Mesenchymal stem cell (in vitro differentiated cells and primary cell): ENCODE results near the gene ADRM1.

ENCODE experiments used
- DNase-seq: peaks from one replicate; pipeline ENCODE4 v3.0.0-alpha.2; 2013
- H2AFZ ChIP-seq: one replicate; pipeline ENCODE4 v1.6.1; 2013; ENCODE audit warnings: low read depth, mild to moderate bottlenecking, control low read depth, inconsistent platforms, low read length, moderate library complexity
- H2AK5ac ChIP-seq: 2 replicates; pipeline ENCODE4 v1.6.1; 2013; ENCODE audit warnings: low read length, moderate library complexity, mild to moderate bottlenecking, inconsistent platforms; ENCODE audit not compliant: severe bottlenecking
- H2BK120ac ChIP-seq: one replicate; pipeline ENCODE4 v1.6.1; 2013; ENCODE audit warnings: low read depth, mild to moderate bottlenecking, inconsistent platforms, low read length, moderate library complexity
- H2BK12ac ChIP-seq, 2 experiments: one replicate each; pipeline ENCODE4 v1.6.1; 2013; ENCODE audit warnings: inconsistent platforms in 2 of 2, low read length in 2 of 2, mild to moderate bottlenecking in 2 of 2, moderate library complexity in 2 of 2, control low read depth in 1 of 2
- H2BK15ac ChIP-seq: one replicate; pipeline ENCODE4 v1.6.1; 2013; ENCODE audit warnings: mild to moderate bottlenecking, low read depth, inconsistent platforms; ENCODE audit not compliant: poor library complexity, severe bottlenecking
- H2BK5ac ChIP-seq: 2 replicates; pipeline ENCODE4 v1.6.1; 2013; ENCODE audit warnings: low read depth, mild to moderate bottlenecking, low read length, control low read depth, inconsistent platforms; ENCODE audit not compliant: poor library complexity, severe bottlenecking
- H3K14ac ChIP-seq, 2 experiments: one replicate each; pipeline ENCODE4 v1.6.1; 2013; ENCODE audit warnings: inconsistent platforms in 2 of 2, low read length in 2 of 2, control low read depth in 1 of 2, mild to moderate bottlenecking in 1 of 2, moderate library complexity in 1 of 2
- H3K18ac ChIP-seq, 2 experiments: one replicate each; pipeline ENCODE4 v1.6.1; 2013; ENCODE audit warnings: inconsistent platforms in 2 of 2, low read length in 2 of 2, control low read depth in 1 of 2, low read depth in 1 of 2, mild to moderate bottlenecking in 1 of 2
- H3K23ac ChIP-seq, 2 experiments: one replicate each; pipeline ENCODE4 v1.6.1; 2013; ENCODE audit warnings: inconsistent platforms in 2 of 2, low read length in 2 of 2, mild to moderate bottlenecking in 2 of 2, moderate library complexity in 2 of 2, control low read depth in 1 of 2
- H3K27ac ChIP-seq: 2 replicates; pipeline ENCODE4 v1.5.1; 2013; ENCODE audit warnings: mild to moderate bottlenecking, moderate library complexity, low read length, control low read depth, inconsistent platforms; ENCODE audit not compliant: poor library complexity, severe bottlenecking
- H3K27me3 ChIP-seq, 2 experiments: 2 replicates each; pipeline versions ENCODE4 v1.6.1 to v1.7.0; 2013; ENCODE audit warnings: low read length in 2 of 2, mild to moderate bottlenecking in 2 of 2, moderate library complexity in 2 of 2, control low read depth in 1 of 2, inconsistent platforms in 1 of 2; ENCODE audit not compliant: control insufficient read depth in 1 of 2, insufficient read depth in 1 of 2
- H3K36me3 ChIP-seq, 2 experiments: 2 replicates each; pipeline versions ENCODE4 v1.6.1 to v1.7.0; 2013; ENCODE audit warnings: low read length in 2 of 2, control low read depth in 1 of 2, inconsistent platforms in 1 of 2, low read depth in 1 of 2, mild to moderate bottlenecking in 1 of 2; ENCODE audit not compliant: insufficient read depth in 2 of 2, control insufficient read depth in 1 of 2
- H3K4ac ChIP-seq, 2 experiments: one replicate each; pipeline ENCODE4 v1.6.1; 2013; ENCODE audit warnings: inconsistent platforms in 2 of 2, low read length in 2 of 2, mild to moderate bottlenecking in 2 of 2, moderate library complexity in 2 of 2, control low read depth in 1 of 2, low read depth in 1 of 2
- H3K4me1 ChIP-seq: 2 replicates; pipeline ENCODE4 v1.6.1; 2013; ENCODE audit warnings: low read depth, low read length, control low read depth; ENCODE audit not compliant: control insufficient read depth, insufficient read depth
- H3K4me2 ChIP-seq: 2 replicates; pipeline ENCODE4 v1.6.1; 2013; ENCODE audit warnings: low read length, mild to moderate bottlenecking, inconsistent platforms; ENCODE audit not compliant: poor library complexity, severe bottlenecking
- H3K4me3 ChIP-seq, 2 experiments: 2 replicates each; pipeline versions ENCODE4 v1.5.1 to v1.7.0; 2013; ENCODE audit warnings: low read length in 2 of 2, mild to moderate bottlenecking in 2 of 2, control low read depth in 1 of 2, low read depth in 1 of 2; ENCODE audit not compliant: insufficient read depth in 1 of 2
- H3K79me1 ChIP-seq: replicated peaks from 2 replicates; pipeline ENCODE4 v1.6.1; 2013; ENCODE audit warnings: mild to moderate bottlenecking, control low read depth, low read length, inconsistent platforms; ENCODE audit not compliant: poor library complexity, severe bottlenecking
- H3K9ac ChIP-seq: 2 replicates; pipeline ENCODE4 v1.7.0; 2013; ENCODE audit warnings: mild to moderate bottlenecking, low read length, moderate library complexity
- H3K9me3 ChIP-seq: 2 replicates; pipeline ENCODE4 v1.7.0; 2013; ENCODE audit warnings: mild to moderate bottlenecking, low read length; ENCODE audit not compliant: control insufficient read depth
- H4K8ac ChIP-seq: one replicate; pipeline ENCODE4 v1.6.1; 2013; ENCODE audit warnings: inconsistent platforms, mild to moderate bottlenecking, low read length, moderate library complexity
- H4K91ac ChIP-seq: one replicate; pipeline ENCODE4 v1.6.1; 2013; ENCODE audit warnings: mild to moderate bottlenecking, low read length, inconsistent platforms
- WGBS: methylation state at CpG from one replicate; pipeline ENCODE4 v1.1.7; 2013; ENCODE audit warnings: mixed read lengths; 5-methylcytosine and 5-hydroxymethylcytosine counted together

ADRM1 gene

GRCh38 chr20:62319346-62319909 is 16.6 kb downstream of the ADRM1 start:
- H3K4me1 ChIP-seq, result peaks cover 7% of the 10 kb centered on the region
- no peak overlapping the region for H3K4me2 ChIP-seq
- H3K9me3 ChIP-seq, result no peaks in the 10 kb centered on the region
- H2AK5ac ChIP-seq, result no peak overlapping the region
- WGBS, result 88% methylated on average over 26 of the region's 29 CpGs
- no peak overlapping the region for H2BK15ac ChIP-seq
- no peak overlapping the region for H4K8ac ChIP-seq
- H3K27ac ChIP-seq, result no peak overlapping the region
- DNase-seq, result no peak
- no peak overlapping the region for H2BK5ac ChIP-seq
- H3K36me3 ChIP-seq, result peaks cover 28 to 91% of the 10 kb centered on the region in 2 experiments
- no peak overlapping the region for H3K18ac ChIP-seq
- no peak overlapping the region for H3K14ac ChIP-seq
- H3K79me1 ChIP-seq, result peaks cover 25% of the 10 kb centered on the region
- H4K91ac ChIP-seq, result peak overlapping the region; percentile 35
- H2AFZ ChIP-seq, result no peak overlapping the region
- no peaks in the 10 kb centered on the region for H3K27me3 ChIP-seq
- H3K9ac ChIP-seq, result no peak overlapping the region
- no peak overlapping the region for H3K4ac ChIP-seq
- H2BK12ac ChIP-seq, result no peak overlapping the region
- H2BK120ac ChIP-seq, result no peak overlapping the region
- H3K23ac ChIP-seq, result no peak overlapping the region
- no peak overlapping the region for H3K4me3 ChIP-seq

- Histone ChIP-seq H3K4me1 (peaks cover 7% of the 10 kb centered on the region), H3K23ac (no peak overlapping the region), H2BK12ac (no peak overlapping the region), H3K4me2 (no peak overlapping the region), H3K9me3 (no peaks in the 10 kb centered on the region), H3K14ac (no peak overlapping the region), H2BK120ac (no peak overlapping the region), H2AK5ac (no peak overlapping the region), H3K4ac (no peak overlapping the region), H3K9ac (no peak overlapping the region), H3K27me3 (no peaks in the 10 kb centered on the region), H2BK15ac (no peak overlapping the region), H2AFZ (no peak overlapping the region), H4K91ac (no peak overlapping the region), H4K8ac (no peak overlapping the region), H3K36me3 (peaks cover 22 to 91% of the 10 kb centered on the region in 2 experiments), H3K4me3 (no peak overlapping the region), H3K18ac (no peak overlapping the region), H3K79me1 (peaks cover 26% of the 10 kb centered on the region), H2BK5ac (no peak overlapping the region), H3K27ac (no peak overlapping the region)
- no peak for DNase-seq
- 94% methylated on average over 21 of the region's 22 CpGs for WGBS
Measured at GRCh38 chr20:62320581-62321354, 18.0 kb downstream of the ADRM1 start.

GRCh38 chr20:62321521-62321948 is 18.7 kb downstream of the ADRM1 start:
- no peaks in the 10 kb centered on the region for H3K9me3 ChIP-seq
- no peak overlapping the region for H3K4me3 ChIP-seq
- no peak overlapping the region for H3K4me2 ChIP-seq
- no peak overlapping the region for H4K8ac ChIP-seq
- H2AFZ ChIP-seq, result no peak overlapping the region
- H3K9ac ChIP-seq, result no peak overlapping the region
- H3K23ac ChIP-seq, result no peak overlapping the region
- 94% methylated on average over 7 of the region's 7 CpGs for WGBS
- H3K18ac ChIP-seq, result no peak overlapping the region
- no peak overlapping the region for H2BK12ac ChIP-seq
- peaks cover 17 to 91% of the 10 kb centered on the region in 2 experiments for H3K36me3 ChIP-seq
- no peak overlapping the region for H3K14ac ChIP-seq
- H3K4ac ChIP-seq, result no peak overlapping the region
- H3K79me1 ChIP-seq, result peaks cover 29% of the 10 kb centered on the region
- H2AK5ac ChIP-seq, result no peak overlapping the region
- H3K27ac ChIP-seq, result no peak overlapping the region
- no peak overlapping the region for H2BK15ac ChIP-seq
- peaks cover 7% of the 10 kb centered on the region for H3K4me1 ChIP-seq
- H4K91ac ChIP-seq, result peak overlapping the region; percentile 40
- DNase-seq, result peak; percentile 27
- no peaks in the 10 kb centered on the region for H3K27me3 ChIP-seq
- H2BK5ac ChIP-seq, result no peak overlapping the region
- no peak overlapping the region for H2BK120ac ChIP-seq

- no peak for DNase-seq
- Histone ChIP-seq H3K9me3 (no peaks in the 10 kb centered on the region), H2AK5ac (no peak overlapping the region), H2BK12ac (no peak overlapping the region), H2BK5ac (no peak overlapping the region), H3K27ac (no peak overlapping the region), H2BK15ac (no peak overlapping the region), H3K18ac (no peak overlapping the region), H3K27me3 (no peaks in the 10 kb centered on the region), H3K4ac (no peak overlapping the region), H2AFZ (no peak overlapping the region), H3K36me3 (peaks cover 21 to 91% of the 10 kb centered on the region in 2 experiments), H2BK120ac (no peak overlapping the region), H3K79me1 (peaks cover 33% of the 10 kb centered on the region), H3K23ac (no peak overlapping the region), H3K4me2 (no peak overlapping the region), H3K4me3 (no peak overlapping the region), H3K9ac (no peak overlapping the region), H4K91ac (peak overlapping the region; percentile 40), H3K14ac (no peak overlapping the region), H4K8ac (no peak overlapping the region), H3K4me1 (peaks cover 4% of the 10 kb centered on the region)
- 99% methylated on average over 15 of the region's 16 CpGs for WGBS
Measured at GRCh38 chr20:62321975-62322374, 19.2 kb downstream of the ADRM1 start.
